K562 (cell line): ENCODE measurements around the gene CTNNBL1.

Experiments used
- POLR2A ChIP-seq: fragments of 450-650 bp; conservative IDR thresholded peaks from 2 replicates; pipeline ENCODE4 v1.6.1; 2016
- RAD21 ChIP-seq, 2 experiments: fragments of 250-450 bp in 1 of 2; fragments of 450-650 bp in 1 of 2; sonication (Bioruptor Pico) in 1 of 2; formaldehyde crosslinking in 1 of 2; IDR thresholded peaks in 1 of 2; conservative IDR thresholded peaks in 1 of 2; 2 replicates each; pipeline versions ENCODE4 v1.4.0 to v1.8.0; 2020 to 2022; ENCODE audit warnings: mild to moderate bottlenecking in 2 of 2, moderate library complexity in 1 of 2
- RBM25 ChIP-seq: fragments of 200-400 bp; formaldehyde crosslinking; IDR thresholded peaks from 2 replicates; pipeline ENCODE4 v1.6.1; 2018; ENCODE audit warnings: low read length, low read depth, moderate library complexity; ENCODE audit not compliant: severe bottlenecking
- ZNF668 ChIP-seq: fragments of 250-450 bp; sonication (Bioruptor Pico); IDR thresholded peaks from 2 replicates; pipeline ENCODE4 v1.8.0; 2022; ENCODE audit warnings: mild to moderate bottlenecking, inconsistent platforms
- TF ChIP-seq, protein P1 (sequence below), 3 experiments: IDR thresholded peaks in 2 of 3; conservative IDR thresholded peaks in 1 of 3; 2 replicates each; pipeline ENCODE4 v1.5.1; 2011 to 2012; ENCODE audit warnings: low read length in 3 of 3, mild to moderate bottlenecking in 3 of 3, control low read depth in 2 of 3, improper control_type of control experiment in 1 of 3, inconsistent platforms in 1 of 3, low read depth in 1 of 3, mixed read lengths in 1 of 3, moderate library complexity in 1 of 3; ENCODE audit not compliant: insufficient read depth in 2 of 3

DNA sequence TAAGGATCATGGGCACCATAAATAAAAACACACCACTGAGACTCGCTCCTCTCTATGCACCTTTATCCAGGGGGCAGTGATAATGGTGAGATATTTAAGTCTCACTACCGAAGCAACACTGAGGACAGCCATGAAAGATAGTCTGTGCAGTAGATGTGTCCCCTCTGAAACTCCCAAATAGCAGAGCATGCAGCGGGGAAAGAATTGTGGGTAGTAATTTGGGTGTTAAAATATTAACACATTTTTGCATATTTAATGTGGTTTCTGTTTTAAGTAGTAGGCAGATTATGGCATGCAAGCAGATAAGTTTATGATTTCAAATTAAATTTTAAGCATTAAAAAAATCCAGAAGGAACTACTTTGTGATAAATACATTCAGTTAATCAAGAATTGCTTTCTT, 82.7 kb downstream of the CTNNBL1 start:
- TF ChIP-seq RAD21 (CRISPR knock-in tag; conservative IDR thresholded peaks at IDR 0.05 in 1 of 2, IDR thresholded peaks at IDR 0.05 in 1 of 2) (no peak), RBM25 (no peak), POLR2A (no peak), ZNF668 (CRISPR knock-in tag) (no peak)
- TF ChIP-seq, protein P1, sequence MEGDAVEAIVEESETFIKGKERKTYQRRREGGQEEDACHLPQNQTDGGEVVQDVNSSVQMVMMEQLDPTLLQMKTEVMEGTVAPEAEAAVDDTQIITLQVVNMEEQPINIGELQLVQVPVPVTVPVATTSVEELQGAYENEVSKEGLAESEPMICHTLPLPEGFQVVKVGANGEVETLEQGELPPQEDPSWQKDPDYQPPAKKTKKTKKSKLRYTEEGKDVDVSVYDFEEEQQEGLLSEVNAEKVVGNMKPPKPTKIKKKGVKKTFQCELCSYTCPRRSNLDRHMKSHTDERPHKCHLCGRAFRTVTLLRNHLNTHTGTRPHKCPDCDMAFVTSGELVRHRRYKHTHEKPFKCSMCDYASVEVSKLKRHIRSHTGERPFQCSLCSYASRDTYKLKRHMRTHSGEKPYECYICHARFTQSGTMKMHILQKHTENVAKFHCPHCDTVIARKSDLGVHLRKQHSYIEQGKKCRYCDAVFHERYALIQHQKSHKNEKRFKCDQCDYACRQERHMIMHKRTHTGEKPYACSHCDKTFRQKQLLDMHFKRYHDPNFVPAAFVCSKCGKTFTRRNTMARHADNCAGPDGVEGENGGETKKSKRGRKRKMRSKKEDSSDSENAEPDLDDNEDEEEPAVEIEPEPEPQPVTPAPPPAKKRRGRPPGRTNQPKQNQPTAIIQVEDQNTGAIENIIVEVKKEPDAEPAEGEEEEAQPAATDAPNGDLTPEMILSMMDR (IDR thresholded peaks at IDR 0.05 in 2 of 3, conservative IDR thresholded peaks at IDR 0.05 in 1 of 3; ENCODE audit: insufficient read depth in 2 of 3, low read depth in 1 of 3, low read length in 3 of 3), result no peak
